Measurements from ENCODE around the gene FAM89B.
A peak's percentile ranks its signal among the peaks of the same experiment; 100 is the strongest.
"Not testable (repeated sequence)": the region's sequence is repeated elsewhere in the genome, so short reads cannot be mapped to it uniquely, and the experiment has no call there.

The FAM89B gene

GRCh38 chr11:65572356-65573051 is at the start of gene FAM89B:
TSS of gene FAM89B (plus strand) at chr11:65572538. CDS start at chr11:65572670, 132 bp downstream.
- DNase-seq = peak; percentile 82

GRCh38 chr11:65522718-65523630 is 49.4 kb upstream of the FAM89B start:
- DNase-seq = peak; percentile 78

DNA sequence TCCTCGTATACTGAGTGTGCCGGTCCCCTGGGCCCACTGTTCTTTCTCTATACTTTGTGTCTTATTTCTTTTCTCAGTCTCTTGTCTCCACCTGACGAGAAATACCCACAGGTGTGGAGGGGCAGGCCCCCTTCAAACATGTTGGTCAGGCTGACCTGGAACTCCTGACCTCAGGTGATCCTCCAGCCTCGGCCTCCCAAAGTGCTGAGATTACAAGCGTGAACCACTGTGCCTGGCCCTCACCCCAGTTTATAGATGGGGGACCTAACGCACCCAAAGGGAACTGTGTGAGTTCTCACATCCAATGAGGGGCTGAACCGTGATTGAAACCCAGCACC is 48.7 kb upstream of the FAM89B start:
- DNase-seq = not testable (repeated sequence)

DNA sequence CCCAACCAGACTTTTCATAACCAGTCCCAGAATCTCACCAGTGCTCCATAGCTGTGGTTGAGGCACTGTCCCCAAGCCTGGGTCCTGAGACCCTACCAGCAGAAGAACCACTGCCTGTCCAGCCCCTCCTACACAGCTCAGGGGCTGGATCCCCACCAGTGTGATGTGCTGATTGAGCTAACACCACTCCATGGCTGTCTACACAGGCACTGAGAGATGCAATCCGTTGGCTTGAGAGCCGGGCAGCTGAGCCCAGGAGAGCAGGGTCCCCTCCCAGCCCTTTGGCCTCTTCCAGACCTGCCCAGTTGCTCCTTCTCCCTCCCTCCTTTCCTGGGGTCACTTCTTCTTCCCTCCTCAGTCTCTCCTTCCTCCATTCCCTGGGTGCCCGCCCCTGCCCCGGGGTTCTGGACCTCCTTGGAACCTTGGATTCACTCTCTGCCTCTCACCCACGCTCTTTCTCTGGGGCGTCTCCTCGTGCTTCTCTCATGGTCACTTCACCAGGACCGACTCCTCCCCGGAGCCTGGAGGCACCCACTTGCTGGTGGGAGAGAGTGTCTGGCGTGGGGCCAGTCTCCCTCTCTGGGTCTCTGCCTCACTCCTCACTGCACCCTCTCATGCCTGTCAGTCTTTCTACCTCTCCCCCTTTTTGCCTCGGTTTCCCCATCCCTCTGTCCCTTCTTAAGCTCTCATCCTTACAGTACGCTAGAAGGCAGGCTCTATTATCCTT is 48.2 kb upstream of the FAM89B start:
- DNase-seq = no peak

- peak; percentile 51 for DNase-seq
Measured at GRCh38 chr11:65524741-65525545, 47.4 kb upstream of the FAM89B start, which contains the start of gene SCYL1. TSS of gene SCYL1 (plus strand) at chr11:65525083. CDS start at chr11:65525154, 71 bp downstream.

- no peak for DNase-seq
Measured at GRCh38 chr11:65525546-65526480, 46.5 kb upstream of the FAM89B start.

- DNase-seq = no peak
Measured at GRCh38 chr11:65526744-65527143, 45.6 kb upstream of the FAM89B start.

DNA sequence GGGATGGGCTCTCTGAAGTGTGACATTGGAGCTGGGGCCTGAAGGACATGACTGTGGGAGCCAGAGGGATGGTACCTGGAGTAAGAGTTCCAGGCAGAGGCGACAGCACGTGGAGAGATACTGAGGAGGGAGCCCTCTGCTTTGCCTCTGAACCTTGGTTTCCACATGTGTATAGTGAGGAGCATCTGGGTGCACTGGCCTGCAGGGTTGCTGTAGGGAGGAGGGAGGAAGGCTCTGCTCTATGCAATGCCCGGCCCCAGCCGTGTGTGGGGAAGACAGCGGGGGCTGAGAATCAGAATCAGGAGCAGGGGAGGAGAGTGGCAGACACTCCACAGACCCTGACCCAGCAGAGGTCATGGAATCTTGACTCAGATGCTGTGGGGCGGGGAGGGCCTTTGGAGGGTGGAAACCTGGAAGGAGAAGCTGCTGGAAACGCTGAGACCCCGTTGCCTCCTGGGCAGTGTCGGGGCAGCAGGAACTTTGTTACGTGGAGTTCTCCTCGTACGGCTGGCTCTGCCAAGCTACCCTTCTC is 43.5 kb upstream of the FAM89B start:
- no peak for DNase-seq

- DNase-seq = no peak
Measured at GRCh38 chr11:65529475-65530156, 42.7 kb upstream of the FAM89B start.

DNA sequence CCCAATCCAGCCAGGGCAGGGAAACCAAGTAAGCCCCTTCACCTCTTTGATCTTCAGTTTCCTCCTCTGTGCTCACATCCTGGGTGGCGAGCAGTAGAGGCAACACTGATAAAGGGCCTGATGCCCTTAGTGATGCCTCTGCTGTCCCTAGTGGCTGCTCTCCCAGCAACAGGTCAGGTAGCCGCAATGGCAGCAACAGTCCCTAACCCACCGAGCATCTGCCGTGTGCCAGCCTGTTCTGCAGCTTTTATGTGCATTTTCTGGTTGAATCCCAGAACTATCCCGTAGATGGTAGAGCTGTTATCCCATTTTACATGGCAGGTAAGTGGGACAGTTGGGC is 42.2 kb upstream of the FAM89B start:
- DNase-seq = no peak

DNA sequence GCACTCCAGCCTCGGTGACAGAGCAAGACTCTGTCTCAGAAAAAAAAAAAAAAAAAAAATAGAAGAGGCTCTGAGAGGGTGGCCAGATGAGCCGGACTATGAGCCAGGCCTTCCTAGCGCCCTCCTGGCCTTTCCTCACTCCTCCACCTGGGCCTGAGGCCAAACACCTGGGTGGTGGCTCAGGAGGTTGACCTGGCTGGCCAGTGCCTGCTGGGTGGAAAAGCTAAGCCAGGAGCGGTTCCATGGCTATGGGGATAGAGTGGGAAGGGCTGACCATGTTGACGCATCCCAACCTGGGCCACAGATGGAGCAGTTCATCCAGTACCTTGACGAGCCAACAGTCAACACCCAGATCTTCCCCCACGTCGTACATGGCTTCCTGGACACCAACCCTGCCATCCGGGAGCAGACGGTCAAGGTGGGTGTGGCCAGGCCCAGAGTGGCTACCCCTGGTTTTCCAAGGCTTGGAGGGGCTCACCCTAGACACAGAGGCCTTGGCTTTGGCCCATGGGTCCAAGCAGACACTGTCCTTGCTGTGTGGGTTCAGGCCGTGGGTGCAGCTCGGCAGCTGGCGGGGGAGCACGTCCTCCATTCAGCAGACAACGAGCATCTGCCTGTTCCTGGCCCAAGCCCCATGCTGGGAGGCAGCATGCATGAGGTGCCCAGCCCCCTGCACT is 39.8 kb upstream of the FAM89B start:
- DNase-seq = no peak

- no peak for DNase-seq
Measured at GRCh38 chr11:65535102-65535501, 37.2 kb upstream of the FAM89B start.

DNA sequence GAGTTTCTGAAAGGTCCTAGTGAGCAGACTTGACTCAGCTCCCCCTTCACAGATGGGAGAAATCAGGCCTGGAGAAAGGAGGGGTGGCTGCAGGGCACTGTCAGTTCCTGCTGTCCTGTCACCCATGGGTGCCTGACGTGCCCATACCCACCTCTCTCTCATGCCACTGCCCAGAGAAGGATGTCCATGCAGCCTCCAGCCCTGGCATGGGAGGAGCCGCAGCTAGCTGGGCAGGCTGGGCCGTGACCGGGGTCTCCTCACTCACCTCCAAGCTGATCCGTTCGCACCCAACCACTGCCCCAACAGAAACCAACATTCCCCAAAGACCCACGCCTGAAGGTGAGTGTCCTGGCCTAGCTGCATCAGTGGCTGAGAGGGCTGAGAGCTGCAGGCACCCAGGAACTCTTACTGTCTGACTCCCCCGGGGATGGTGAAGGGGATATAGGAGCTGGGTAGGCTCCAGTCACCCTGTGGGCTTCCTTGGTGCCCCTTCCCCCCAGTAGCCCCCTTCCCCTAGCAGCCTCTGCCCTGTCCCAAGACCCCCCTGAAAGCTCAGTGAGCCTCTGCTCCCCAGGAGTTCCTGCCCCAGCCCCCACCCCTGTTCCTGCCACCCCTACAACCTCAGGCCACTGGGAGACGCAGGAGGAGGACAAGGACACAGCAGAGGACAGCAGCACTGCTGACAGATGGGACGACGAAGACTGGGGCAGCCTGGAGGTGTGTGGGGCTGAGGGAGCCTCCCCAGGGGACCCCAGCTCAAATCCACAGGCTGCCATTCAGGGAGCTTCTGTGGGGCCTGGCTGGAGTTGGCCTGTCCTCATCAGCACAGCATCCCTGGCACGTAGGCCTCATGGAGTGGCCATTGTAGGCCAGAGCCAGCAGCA is 35.7 kb upstream of the FAM89B start:
- no peak for DNase-seq

GRCh38 chr11:65537296-65537597 is 35.1 kb upstream of the FAM89B start:
- DNase-seq = no peak

GRCh38 chr11:65537620-65538231 is 34.6 kb upstream of the FAM89B start:
- DNase-seq = no peak

DNA sequence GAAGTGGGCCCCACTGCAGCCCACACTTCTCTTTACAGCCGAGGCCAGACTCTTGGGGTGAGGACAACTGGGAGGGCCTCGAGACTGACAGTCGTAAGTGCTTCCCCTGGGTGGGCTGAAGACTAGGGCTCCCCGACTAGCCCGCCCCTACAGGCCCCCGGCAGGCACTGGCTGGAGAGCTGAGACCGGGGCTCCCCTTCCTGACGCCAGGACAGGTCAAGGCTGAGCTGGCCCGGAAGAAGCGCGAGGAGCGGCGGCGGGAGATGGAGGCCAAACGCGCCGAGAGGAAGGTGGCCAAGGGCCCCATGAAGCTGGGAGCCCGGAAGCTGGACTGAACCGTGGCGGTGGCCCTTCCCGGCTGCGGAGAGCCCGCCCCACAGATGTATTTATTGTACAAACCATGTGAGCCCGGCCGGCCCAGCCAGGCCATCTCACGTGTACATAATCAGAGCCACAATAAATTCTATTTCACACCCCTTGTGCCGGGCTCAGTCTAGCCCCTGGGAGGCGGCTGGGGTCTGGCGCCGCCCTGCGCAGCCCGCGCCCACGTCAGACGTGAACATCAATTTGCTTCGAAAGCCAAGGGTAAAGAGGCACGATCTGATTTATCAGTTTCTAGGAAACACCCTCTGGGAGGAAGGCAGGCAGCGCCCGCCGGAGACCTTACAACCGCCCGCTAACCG is 34.0 kb upstream of the FAM89B start:
- no peak for DNase-seq

DNA sequence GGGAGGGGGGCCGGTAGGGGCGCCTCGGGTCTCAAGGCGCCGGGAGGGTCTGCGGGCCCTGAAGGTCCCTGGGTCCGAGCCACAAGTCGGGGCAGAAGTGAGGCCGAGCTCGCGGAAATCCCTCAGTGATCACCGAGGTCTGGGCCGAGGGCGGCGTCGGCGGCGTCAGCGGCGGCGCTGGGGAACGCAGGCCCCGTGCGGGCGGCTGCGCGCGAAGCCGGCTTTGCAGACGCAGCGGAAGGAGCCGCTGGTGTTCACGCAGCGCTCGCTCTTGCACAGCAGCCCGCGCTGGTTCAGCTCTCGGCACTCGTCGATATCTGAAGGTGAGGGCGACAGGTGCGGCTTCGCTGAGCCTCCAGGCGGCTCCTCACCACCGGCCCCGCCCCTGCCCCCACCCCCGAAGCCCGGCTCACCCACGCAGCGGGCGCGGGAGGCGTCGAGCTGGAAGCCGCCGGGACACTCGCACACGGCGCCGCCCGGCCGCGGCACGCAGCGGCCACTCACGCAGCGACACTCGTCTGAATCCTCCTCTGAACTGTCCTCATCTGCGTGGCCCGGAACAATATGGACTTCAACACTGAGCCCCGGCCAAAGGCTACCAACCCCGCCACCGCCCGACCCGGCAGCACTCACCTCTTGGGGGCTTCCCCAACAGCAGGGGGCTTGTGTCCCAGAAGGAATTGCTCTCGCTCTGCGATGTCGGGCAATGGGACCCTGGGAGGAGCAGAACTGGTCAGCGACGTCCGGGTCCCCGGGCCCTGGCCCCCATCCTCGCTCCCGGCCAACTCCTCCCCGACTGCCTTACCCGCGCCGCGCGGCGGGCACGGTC is 33.2 kb upstream of the FAM89B start:
- no peak for DNase-seq

All from GDM1 (cell line).